SH-SY5Y (cell line): ENCODE data around the gene SPSB3.

ENCODE experiments used
- GATA2 ChIP-seq: IDR thresholded peaks from 2 replicates; pipeline ENCODE4 v1.6.1; 2011; ENCODE audit warnings: mild to moderate bottlenecking, low read depth, low read length
- GATA3 ChIP-seq: IDR thresholded peaks from 2 replicates; pipeline ENCODE4 v1.6.1; 2011; ENCODE audit warnings: low read depth, mild to moderate bottlenecking, low read length, moderate library complexity

The SPSB3 gene

DNA sequence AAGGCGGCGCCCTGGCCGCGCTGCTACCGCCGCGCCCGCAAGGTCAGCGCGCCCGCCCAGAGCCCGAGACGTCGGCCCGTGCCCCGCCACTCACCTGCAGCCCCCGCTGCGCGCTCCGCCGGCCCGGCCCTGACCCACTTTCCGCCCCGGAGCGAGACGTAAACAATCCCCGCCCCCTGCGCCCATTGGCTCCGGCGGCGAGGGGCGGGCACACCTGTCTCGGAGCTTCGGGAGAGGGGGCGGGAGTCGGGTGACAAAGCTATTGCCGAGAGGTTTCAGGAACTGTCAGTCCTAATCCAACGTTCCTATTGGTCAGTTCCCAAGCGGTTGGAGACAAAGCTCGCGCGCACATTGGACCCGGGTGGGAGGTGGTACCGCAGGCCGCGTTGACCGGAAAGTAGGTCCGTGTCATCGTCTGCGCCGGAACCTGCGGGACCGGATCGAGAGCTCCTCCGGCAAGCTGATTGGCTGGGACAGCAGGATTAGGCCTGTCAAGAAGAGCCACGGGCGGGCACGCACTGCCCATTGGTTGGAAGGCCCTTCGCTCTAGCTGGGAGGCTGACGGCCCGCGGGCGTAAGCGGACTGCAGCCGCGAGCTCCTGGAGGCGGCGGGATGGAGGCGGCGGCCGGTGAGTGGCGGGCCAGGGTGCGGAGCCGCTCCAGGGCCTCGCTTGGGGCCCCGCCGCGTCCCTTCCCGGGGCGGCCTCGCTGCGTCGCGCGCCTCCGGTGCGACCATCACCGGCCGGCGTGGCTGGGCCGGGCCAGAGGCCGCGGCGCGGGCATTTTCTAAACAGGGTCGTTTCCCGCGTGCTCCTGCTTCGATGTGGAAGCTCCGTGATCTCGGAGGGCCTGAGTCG, at the start of gene SPSB3, which contains the start of gene NUBP2:
Gene SPSB3, minus strand, starts transcription at position 164 of the 857 bp plus-strand sequence. CDS start 1,088 bp downstream, outside the sequence.
Gene NUBP2, plus strand, starts transcription at position 553 of the 857 bp plus-strand sequence. Its CDS starts 61 bp downstream, at position 614.
- TF ChIP-seq GATA3 (no peak), GATA2 (no peak)

GRCh38 chr16:1831186-1832075, 49.1 kb upstream of the SPSB3 start:
- TF ChIP-seq GATA2: no peak
- TF ChIP-seq GATA3: no peak

DNA sequence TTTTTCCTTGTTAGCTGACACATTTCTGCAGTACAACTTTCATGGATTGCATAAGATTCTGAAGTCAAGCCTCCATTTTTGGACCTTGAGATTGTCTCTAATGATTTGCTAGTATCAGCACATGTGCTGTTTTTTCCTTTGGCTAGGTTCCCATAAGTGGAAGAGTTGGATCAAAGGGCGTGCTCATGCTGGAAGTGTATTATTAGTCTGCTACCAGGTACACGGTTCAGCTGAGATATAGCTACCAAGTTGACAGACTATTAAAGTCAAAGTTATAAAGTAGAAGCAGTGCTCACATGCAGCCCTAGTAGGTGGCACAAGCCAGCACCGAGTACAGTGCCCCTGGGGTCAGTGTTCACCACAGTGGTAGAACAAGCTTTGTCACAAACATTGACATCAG, 47.8 kb upstream of the SPSB3 start:
- no peak for TF ChIP-seq GATA2

GRCh38 chr16:1828645-1829410, 46.5 kb upstream of the SPSB3 start:
- TF ChIP-seq GATA2 (no peak), GATA3 (no peak)

DNA sequence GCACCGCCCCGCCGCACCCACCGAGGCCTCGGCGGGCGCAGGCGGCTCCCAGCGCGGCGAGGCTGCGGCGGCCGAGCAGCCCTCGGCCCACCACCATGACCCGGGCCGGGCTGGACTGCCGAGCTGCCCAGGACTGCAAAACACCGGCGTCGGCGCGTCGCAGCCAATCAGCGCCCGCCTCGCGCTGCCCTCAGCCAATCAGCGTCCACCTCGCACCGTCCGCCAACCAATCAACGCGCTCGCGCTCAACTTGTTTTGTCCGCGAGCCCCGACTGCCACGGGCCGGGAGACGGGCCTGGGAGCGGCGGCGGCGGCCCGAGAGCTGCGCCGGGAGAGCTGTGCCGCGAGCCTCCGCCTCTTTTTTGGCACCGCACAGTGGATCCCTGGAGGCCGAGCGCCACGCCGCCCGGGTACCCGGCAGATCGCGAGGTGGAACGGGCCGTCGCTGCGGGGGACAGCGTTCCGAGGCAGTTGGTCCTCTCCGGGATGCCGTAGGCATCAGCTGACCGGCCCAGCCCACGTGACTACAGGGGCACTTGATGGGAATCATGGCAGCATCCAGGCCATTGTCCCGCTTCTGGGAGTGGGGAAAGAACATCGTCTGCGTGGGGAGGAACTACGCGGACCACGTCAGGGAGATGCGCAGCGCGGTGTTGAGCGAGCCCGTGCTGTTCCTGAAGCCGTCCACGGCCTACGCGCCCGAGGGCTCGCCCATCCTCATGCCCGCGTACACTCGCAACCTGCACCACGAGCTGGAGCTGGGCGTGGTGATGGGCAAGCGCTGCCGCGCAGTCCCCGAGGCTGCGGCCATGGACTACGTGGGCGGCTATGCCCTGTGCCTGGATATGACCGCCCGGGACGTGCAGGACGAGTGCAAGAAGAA, 44.6 kb upstream of the SPSB3 start, which contains the start of the genes FAHD1 and HAGH:
Gene FAHD1, plus strand, starts transcription at position 516 of the 883 bp plus-strand sequence. Its CDS starts 33 bp downstream, at position 549.
Gene HAGH, minus strand, starts transcription at position 135 of the 883 bp plus-strand sequence. Its CDS starts 38 bp downstream, at position 97.
- TF ChIP-seq GATA2: no peak
- TF ChIP-seq GATA3: no peak

DNA sequence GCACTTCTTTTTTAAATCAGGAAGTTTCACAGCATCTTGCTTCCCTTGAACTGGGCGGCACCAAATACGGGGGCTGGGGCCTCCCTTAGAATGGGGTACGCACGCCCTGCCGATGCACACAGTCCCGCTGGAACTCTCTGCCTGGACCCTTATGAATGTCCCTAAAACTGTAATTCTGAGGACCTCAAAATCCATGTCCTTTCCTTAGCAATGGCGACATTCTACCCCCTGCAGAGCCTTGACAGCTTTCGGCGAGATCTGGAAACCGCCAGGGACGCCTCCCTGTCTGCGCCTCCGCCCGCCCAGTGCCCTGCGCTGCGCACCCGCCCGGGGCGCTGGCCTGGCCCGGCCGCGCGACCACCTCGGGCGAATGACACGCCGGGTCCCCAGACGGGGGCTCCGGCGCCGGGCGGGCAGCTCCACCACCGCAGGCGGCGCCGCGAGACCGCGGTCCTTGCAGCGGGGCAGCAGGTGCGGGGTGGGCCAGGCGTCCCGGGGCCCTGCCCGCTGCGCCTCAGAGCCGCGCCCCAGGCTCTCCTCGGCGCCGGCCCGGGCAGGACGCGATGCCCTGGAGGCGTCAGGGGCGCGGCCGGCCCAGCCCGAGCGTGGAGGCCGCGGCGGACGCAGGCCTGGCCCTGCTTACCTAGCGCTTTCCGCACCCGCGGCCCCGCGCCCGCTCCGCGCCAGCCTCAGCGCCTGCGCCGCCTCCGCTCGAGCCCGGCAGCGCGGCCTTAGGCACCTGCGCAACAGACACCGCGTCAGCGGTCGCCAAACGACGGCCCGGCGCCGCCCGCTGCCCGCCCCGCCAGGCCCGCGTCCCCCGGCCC, 43.7 kb upstream of the SPSB3 start:
- TF ChIP-seq GATA2 (no peak), GATA3 (no peak)

- TF ChIP-seq GATA2: no peak
- TF ChIP-seq GATA3: no peak
Measured at GRCh38 chr16:1825381-1825863, 43.1 kb upstream of the SPSB3 start.

GRCh38 chr16:1823821-1824220, 41.5 kb upstream of the SPSB3 start:
- no peak for TF ChIP-seq GATA2
- TF ChIP-seq GATA3: no peak

- no peak for TF ChIP-seq GATA3
Measured at GRCh38 chr16:1822801-1823200, 40.4 kb upstream of the SPSB3 start.

DNA sequence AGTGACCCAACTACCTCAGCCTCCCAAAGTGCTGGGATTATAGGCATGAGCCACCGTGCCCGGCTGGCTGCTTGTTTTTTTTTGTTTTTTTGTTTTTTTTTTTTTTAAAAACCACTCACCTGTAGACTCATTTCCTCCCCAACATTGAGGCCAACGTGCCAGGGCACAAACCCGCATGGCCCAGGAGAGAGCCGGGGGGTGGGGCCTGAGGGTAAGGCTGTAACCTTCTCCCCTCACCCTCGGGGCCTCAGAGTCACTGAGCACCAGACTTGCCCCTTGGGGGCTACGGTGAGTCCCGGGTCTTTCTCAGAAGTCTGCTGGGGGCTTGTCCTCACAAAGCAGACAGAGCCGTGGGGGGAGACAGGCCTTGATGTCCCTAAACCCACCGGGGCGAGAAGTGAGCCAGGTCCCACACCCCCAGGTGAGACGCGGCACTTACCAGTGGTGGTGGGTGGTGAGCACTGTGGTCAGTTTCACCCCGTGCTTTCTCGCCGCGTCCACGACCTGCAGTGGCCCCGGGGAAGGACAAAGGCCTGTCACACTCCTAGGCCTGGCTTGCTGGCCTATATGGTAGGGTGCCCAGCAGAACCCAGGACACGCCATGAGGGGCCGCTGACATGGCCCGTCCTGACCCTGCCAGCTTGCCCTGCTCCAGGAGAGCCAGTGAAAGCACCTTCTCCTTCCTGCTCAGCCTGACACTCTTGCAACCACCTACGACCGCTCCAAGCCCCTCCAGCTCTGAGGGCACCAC, 39.7 kb upstream of the SPSB3 start:
- TF ChIP-seq GATA3: no peak
- no peak for TF ChIP-seq GATA2

- TF ChIP-seq GATA3 (no peak), GATA2 (no peak)
Measured at GRCh38 chr16:1820946-1821290, 38.5 kb upstream of the SPSB3 start.
